Measurements from ENCODE around the gene ASPDH.

GRCh38 chr19:50505856-50506611 lies 7.7 kb downstream of the ASPDH start:
- TF ChIP-seq PHF5A (CRISPR knock-in tag; IDR thresholded peaks at IDR 0.05; ENCODE audit: low read depth, unreplicated experiment) (no peak), ZNF383 (CRISPR knock-in tag; IDR thresholded peaks at IDR 0.05; ENCODE audit: borderline replicate concordance) (no peak), FOXK2 (IDR thresholded peaks at IDR 0.05) (no peak), BHLHE40 (IDR thresholded peaks at IDR 0.05; ENCODE audit: low read length) (no peak), MAFK (conservative IDR thresholded peaks at IDR 0.05 in 1 of 2, IDR thresholded peaks at IDR 0.05 in 1 of 2; ENCODE audit: low read length in 2 of 2) (no peak), RFX1 (IDR thresholded peaks at IDR 0.05) (no peak), KLF16 (CRISPR knock-in tag; IDR thresholded peaks at IDR 0.05) (no peak), PCBP1 (IDR thresholded peaks at IDR 0.05; ENCODE audit: borderline replicate concordance, low read depth, low read length) (no peak), ZNF292 (CRISPR knock-in tag; IDR thresholded peaks at IDR 0.05; ENCODE audit: borderline replicate concordance, low read depth) (no peak), REST (IDR thresholded peaks at IDR 0.05; ENCODE audit: borderline replicate concordance in 1 of 2, low read depth in 1 of 2, low read length in 2 of 2) (no peak)
